ENCODE measurements around the gene FOXE3. TPM values are rescaled to one million over a fixed set of nuclear protein-coding genes. Genes with fewer than 3 reads are reported as not detected.

FOXE3 gene
- not detected for total RNA-seq (2021; fragmentation: NEBNext Ultra II Directional; extraction: Animal tissue kit (Norgen Biotek cat#: 25700))
- long read RNA-seq = 0 reads

DNA sequence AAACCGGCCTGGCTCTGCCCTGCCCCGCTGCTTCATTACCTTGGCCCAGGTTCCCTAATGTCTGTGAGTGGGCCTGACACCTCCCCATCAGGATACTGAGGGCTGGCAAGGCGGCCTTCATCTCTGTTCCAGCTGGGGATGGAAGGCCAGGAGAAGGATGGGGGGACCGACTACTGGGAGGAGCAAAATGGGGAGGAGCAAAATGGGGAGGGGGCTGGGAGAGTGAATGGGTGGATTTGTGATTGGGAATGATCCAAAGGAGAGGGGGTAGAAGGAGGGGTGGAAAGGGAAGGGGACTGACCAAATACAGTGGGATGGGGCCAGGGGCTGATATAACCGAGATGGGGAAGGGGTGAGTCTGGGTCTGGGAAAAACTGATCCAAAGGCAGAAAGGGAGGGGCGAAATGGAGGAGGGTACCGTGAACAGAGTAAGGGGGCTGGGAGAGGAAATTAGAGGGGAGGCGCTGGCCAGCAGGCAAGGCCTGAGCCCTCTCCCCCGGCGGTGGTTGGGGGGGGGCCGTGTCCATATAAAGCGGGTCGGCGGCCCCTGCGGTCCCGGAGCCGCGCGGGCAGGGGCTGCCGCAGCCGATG, at the start of gene FOXE3:
FOXE3 (plus strand) TSS at position 558 of the 591 bp plus-strand sequence; CDS start at position 589, 31 bp downstream.
- DNase-seq = no peak
- TF ChIP-seq, protein P1, sequence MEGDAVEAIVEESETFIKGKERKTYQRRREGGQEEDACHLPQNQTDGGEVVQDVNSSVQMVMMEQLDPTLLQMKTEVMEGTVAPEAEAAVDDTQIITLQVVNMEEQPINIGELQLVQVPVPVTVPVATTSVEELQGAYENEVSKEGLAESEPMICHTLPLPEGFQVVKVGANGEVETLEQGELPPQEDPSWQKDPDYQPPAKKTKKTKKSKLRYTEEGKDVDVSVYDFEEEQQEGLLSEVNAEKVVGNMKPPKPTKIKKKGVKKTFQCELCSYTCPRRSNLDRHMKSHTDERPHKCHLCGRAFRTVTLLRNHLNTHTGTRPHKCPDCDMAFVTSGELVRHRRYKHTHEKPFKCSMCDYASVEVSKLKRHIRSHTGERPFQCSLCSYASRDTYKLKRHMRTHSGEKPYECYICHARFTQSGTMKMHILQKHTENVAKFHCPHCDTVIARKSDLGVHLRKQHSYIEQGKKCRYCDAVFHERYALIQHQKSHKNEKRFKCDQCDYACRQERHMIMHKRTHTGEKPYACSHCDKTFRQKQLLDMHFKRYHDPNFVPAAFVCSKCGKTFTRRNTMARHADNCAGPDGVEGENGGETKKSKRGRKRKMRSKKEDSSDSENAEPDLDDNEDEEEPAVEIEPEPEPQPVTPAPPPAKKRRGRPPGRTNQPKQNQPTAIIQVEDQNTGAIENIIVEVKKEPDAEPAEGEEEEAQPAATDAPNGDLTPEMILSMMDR (IDR thresholded peaks at IDR 0.05) = no peak
- no peak within 1 kb of the TSS for H3K27ac Mint-ChIP-seq
- no peak within 1 kb of the TSS for H3K4me3 Mint-ChIP-seq
- H3K4me1 Mint-ChIP-seq (ENCODE audit: low read depth) = peaks cover 15% of the 10 kb centered on the region
- H3K36me3 Mint-ChIP-seq (ENCODE audit: low read depth) = no peaks in the 10 kb centered on the region
- no peaks in the 10 kb centered on the region for H3K9me3 Mint-ChIP-seq
- H3K27me3 Mint-ChIP-seq (ENCODE audit: insufficient read depth) = peaks cover 15% of the 10 kb centered on the region

DNA sequence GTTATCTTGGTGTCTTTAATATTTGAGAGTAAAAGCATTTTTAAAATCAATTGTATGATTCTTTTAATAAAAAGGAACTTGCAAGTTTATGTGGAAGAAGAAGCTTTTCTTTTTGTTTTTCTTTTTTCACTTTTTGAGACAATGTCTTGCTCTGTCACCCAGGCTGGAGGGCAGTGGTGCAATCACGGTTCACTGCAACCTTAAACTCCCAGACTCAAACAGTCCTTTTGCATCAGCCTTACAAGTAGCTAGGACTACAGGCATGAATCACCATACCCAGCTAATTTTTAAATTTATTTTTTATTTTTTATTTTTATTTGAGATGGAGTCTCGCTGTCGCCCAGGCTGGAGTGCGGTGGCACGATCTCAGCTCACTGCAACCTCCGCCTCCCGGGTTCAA, 48.4 kb upstream of the FOXE3 start:
- Mint-ChIP-seq H3K4me3 (no peak overlapping the region), H3K9me3 (no peaks in the 10 kb centered on the region), H3K27me3 (ENCODE audit: insufficient read depth) (no peaks in the 10 kb centered on the region), H3K27ac (no peak overlapping the region), H3K36me3 (ENCODE audit: low read depth) (peaks cover 10% of the 10 kb centered on the region), H3K4me1 (ENCODE audit: low read depth) (peaks cover 8% of the 10 kb centered on the region; the same call in 1 of the 2 replicates)
- TF ChIP-seq, protein P1 (IDR thresholded peaks at IDR 0.05) = no peak
- no peak for DNase-seq

DNA sequence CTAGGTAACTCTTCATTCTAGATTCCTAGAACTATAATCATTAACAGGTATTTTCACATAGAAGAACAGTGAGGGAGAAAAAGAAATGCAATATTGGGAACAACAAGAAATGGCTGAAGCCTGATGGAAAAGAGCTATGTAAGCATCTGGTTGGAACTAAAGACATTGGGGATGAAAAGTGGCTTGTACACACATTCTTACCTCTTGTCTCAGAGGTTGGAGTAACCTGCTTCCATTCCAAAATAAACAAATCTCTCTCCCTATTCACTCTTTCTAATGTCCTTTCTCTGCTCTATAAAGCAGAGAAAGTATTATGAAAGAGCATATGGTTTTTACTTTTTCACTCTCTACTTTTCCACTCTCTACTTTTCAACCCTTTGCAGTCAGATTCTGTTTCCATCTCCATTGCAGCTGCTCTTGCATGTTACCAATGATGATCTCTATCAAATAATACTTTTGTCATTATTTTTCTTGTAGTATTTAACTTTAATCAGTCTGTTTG, 45.0 kb upstream of the FOXE3 start:
- no peaks in the 10 kb centered on the region for H3K27me3 Mint-ChIP-seq (ENCODE audit: insufficient read depth)
- peaks cover 8% of the 10 kb centered on the region; the same call in 1 of the 2 replicates for H3K4me1 Mint-ChIP-seq (ENCODE audit: low read depth)
- H3K36me3 Mint-ChIP-seq (ENCODE audit: low read depth) = peaks cover 10% of the 10 kb centered on the region
- H3K27ac Mint-ChIP-seq = no peak overlapping the region
- TF ChIP-seq, protein P1 (IDR thresholded peaks at IDR 0.05) = no peak
- no peak overlapping the region for H3K4me3 Mint-ChIP-seq
- no peak for DNase-seq
- H3K9me3 Mint-ChIP-seq = no peaks in the 10 kb centered on the region

DNA sequence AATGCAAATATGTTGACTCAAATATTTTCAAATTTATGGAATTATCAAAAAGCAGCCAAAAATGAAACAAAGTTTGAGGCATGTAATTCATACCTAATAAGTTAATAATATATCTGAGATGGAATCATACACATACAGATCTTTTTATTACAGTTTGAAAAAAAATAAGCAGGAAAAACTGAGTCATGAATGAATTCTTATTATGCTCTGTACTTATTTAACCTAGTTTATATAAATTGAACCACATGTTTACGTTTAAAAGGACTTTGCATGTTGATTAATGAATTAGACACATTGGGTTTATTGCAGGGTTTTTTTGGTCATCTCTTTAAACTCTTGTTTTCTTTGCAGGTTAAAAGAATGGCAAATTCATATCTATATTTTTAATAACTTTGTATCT, 41.6 kb upstream of the FOXE3 start:
- DNase-seq = no peak
- TF ChIP-seq, protein P1 (IDR thresholded peaks at IDR 0.05) = no peak
- peaks cover 8% of the 10 kb centered on the region; the same call in 1 of the 2 replicates for H3K4me1 Mint-ChIP-seq (ENCODE audit: low read depth)

DNA sequence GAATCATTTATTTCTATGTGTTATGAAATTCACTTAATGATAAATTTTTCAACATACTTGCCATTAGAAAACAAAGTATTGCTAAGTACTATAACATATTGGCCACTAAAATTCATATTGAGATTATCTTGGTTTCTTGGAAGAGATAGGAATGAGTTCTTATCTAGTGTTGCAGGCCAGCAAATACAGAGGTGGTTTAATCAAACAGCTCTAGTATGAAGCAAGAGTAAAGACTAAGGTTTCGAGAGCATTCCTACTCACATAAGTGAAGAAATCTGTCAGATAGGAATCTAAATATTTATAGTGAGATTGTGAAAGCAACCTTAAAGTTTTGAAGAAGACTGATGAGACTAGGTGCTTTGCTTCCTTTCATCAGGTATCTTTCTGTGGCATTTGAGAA, 37.9 kb upstream of the FOXE3 start:
- Mint-ChIP-seq H3K9me3 (no peaks in the 10 kb centered on the region), H3K36me3 (ENCODE audit: low read depth) (peaks cover 11% of the 10 kb centered on the region; the same call in 1 of the 2 replicates), H3K4me1 (ENCODE audit: low read depth) (no peaks in the 10 kb centered on the region), H3K27ac (no peak overlapping the region), H3K4me3 (no peak overlapping the region), H3K27me3 (ENCODE audit: insufficient read depth) (peaks cover 2% of the 10 kb centered on the region; the same call in 1 of the 2 replicates)
- TF ChIP-seq, protein P1 (IDR thresholded peaks at IDR 0.05) = no peak
- DNase-seq = no peak

More for the DNA sequence above, 41.6 kb upstream of the FOXE3 start:
- H3K4me3 Mint-ChIP-seq = no peak overlapping the region
- H3K27ac Mint-ChIP-seq = no peak overlapping the region; the same call in 1 of the 2 replicates
- H3K27me3 Mint-ChIP-seq (ENCODE audit: insufficient read depth) = no peaks in the 10 kb centered on the region
- H3K9me3 Mint-ChIP-seq = no peaks in the 10 kb centered on the region
- H3K36me3 Mint-ChIP-seq (ENCODE audit: low read depth) = peaks cover 11% of the 10 kb centered on the region
